Activated naive CD4-positive, alpha-beta T cell treated with anti-CD3 and anti-CD28 coated beads, Interleukin-2, amount 50 U/mL, for 72 hours (primary cell): ENCODE results near the gene NT5C1A. TPM values are rescaled to one million over a fixed set of nuclear protein-coding genes. Genes with fewer than 3 reads are reported as not detected.

Experiments used
- ATAC-seq, 2 donors: fragments of 150-1000 bp; cut with Tn5 transposase; 2 replicates each; pipeline ENCODE4 v1.10.0; 2021; ENCODE audit warnings: mild to moderate bottlenecking in 2 of 2, moderate library complexity in 2 of 2
- DNase-seq, 2 donors: peaks; one replicate each; pipeline ENCODE4 v3.0.0; 2021 to 2022; ENCODE audit warnings: low spot score in 2 of 2
- H3K27ac Mint-ChIP-seq, 2 donors: one replicate each; pipeline ENCODE4 v1.8.0; 2022; ENCODE audit warnings: mild to moderate bottlenecking in 2 of 2, mixed read lengths in 2 of 2
- H3K36me3 Mint-ChIP-seq, 2 donors: one replicate each; pipeline ENCODE4 v1.8.0; 2022; ENCODE audit warnings: mixed read lengths in 2 of 2
- H3K9me3 Mint-ChIP-seq, 2 donors: one replicate each; pipeline ENCODE4 v1.8.0; 2022; ENCODE audit warnings: mixed read lengths in 2 of 2
- total RNA-seq, 2 donors: library from RNA; stranded (reverse); gene quantifications; one replicate each; pipeline ENCODE4 v1.2.3, GENCODE V29; 2022

NT5C1A gene
- total RNA-seq, 2 donors from 2014 or later: 0.97 TPM; not detected in 1

DNA sequence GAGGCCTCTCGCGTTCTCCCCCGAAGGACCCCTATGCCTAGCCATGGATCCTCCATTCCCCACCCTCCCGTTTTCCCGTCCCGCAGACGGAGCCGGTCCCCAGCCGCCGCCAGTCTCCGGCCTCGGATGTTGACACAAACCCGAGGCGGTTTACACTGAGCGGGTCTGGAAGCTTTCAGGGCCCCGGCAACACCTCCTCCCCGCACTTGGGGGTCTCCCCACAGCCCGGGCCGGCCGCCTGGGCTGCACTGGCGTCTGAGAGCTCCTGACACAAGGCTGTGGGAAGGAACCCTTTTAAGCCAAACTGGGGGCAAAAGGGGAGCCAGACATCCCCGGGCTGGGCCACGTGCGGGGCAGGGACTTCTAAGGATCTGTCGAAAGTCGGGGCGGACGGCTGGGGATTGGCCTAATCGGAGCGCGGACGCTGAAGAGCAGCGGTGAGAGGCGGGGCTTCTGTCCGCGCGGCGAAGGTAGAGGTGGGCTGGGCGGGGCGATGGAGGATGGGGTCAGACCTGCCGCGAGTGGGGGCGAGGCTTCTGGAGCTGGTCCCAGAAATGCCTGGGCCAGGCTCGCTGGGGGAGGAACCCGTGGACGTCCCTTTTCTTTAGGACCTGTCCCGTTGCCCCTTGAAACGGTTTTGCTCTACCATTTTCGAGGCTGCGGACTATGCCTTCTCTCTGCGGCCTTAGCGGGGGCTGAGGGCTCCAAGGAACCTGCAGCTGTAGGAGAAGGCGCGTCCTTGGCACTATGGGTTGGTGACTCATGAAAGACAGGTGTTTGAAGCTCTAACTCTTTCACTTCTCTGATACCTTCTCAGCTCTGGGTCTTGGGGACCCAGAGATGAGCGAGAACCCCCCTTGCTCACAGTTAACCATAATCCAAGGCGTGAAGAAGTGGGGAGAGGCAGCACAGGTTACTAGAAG is 20.5 kb upstream of the NT5C1A start:
- Mint-ChIP-seq H3K36me3 (no peaks in the 10 kb centered on the region), H3K27ac (no peak overlapping the region), H3K9me3 (no peaks in the 10 kb centered on the region)
- ATAC-seq (peak in 1 of 2 donors; percentile 27), DNase-seq (no peak)

DNA sequence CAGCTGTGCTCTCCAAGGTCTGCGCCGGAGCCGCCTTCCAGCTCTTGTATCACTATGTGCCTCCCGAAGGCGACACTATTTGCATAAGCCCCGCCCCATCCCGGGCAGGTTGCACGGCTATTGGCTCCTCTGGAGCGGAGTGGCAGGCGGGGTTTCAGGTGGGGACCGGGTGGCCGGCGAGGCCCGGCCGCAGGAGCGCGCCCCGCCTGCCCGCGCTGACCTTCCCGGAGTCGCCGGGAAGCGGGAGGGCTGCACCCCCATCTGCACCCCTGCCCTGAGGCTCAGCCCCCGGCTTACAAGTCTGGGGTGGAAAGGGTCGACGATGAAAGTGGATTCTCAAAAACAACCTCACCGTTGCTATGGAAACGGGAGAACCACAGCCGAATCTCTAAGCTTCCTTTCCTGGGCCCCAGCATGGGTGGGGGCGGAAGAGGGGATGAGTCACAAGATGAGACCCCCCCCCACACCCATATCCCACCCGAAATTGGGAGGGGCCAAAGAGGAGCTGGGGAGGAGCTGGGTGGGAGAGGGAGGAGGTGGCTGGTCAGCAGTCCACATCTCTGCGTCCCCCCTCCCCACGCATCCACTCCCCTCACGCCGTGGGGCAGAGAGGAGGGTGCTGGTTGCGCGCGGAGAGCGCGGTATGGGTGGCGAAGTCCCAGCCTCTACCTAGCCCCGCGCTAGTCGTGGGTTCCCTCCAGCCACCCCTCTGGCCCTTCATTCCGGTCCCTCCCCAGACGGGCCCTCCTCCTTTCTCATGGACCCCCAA is 19.7 kb upstream of the NT5C1A start, which contains the start of gene HPCAL4:
HPCAL4 (minus strand) TSS at position 51 of the 769 bp plus-strand sequence. CDS start 6,830 bp downstream, outside the sequence.
- DNase-seq (peak; percentile 72 to 86), ATAC-seq (peak; percentile 90 to 93)
- H3K9me3 Mint-ChIP-seq: no peaks in the 10 kb centered on the region
- peak within 1 kb of the TSS; percentile 43 to 60 for H3K27ac Mint-ChIP-seq
- H3K36me3 Mint-ChIP-seq: no peaks in the 10 kb centered on the region

DNA sequence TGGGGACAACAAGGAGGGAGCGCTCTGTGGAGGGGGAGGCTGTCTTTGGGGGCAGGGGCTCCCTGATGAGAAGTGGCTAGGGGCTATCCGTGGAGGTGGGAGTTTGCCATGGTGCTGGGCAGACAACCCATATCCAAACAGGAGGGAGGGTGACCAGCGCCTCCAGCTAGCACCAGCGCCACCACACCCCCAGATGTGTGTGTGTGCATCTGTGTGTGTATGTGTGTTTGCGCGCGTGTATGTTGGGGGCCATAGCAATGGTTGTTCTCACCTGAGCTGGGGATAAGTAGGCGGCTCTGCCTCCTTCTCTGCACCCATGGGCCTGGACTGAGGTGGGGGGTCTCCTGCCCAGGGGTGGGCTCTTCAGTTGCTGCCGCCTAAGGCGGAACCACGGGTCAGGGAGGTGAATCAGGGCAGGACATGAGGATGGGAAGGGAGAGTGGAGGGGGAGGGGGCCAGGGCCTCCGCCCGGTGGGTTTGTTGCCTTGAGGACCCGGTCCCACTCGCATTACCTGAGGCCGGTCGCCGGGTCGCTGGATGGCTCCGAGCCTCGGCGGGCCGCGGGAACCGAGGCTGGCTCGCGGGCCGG is 19.0 kb upstream of the NT5C1A start:
- no peak for DNase-seq
- peak in 1 of 2 donors; percentile 1 for ATAC-seq
- Mint-ChIP-seq H3K9me3 (no peaks in the 10 kb centered on the region), H3K27ac (peak overlapping the region in 1 of 2 donors; percentile 43), H3K36me3 (no peaks in the 10 kb centered on the region)

DNA sequence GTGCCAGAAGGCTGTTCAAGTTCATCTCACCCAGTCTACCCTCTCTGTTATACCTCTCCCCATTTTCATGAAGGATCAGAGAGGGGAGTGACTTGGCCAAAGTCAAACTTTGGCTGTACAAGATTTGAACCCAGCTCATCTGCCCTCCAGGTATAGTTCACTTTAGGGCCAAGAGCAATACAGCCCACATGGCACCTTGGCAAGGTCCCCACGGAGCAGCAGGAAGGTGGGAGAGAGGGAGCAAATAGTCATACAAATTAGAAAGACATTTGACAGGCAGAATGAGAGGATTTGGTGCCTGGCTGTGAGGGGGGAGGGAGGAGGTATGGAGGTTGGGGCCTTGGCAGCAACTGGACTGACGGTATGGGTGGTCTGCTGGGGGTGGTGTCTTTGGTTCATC is 18.3 kb upstream of the NT5C1A start:
- DNase-seq: no peak
- Mint-ChIP-seq H3K36me3 (no peaks in the 10 kb centered on the region), H3K9me3 (no peaks in the 10 kb centered on the region), H3K27ac (peak overlapping the region in 1 of 2 donors; percentile 60)
- ATAC-seq: no peak

DNA sequence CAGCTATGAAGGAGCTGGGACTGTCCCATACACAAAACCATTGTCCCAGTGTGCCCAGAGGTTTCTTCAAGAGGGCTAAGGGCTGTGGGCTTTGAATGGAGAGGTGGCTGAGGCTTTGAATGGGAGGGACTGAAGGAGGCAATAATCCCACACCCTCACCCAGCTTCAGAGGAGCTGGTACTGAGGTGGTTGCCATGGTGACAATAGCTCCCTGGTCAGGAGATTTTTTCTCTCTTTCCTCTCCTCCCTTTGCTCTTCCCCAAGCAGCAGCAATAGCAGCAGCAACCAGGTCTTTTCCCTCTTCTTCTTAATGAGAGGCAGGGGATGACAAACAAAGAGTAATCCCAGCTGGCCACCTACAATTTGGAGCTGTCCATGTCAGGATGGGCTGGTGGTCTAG is 17.7 kb upstream of the NT5C1A start:
- Mint-ChIP-seq H3K27ac (no peak overlapping the region), H3K36me3 (peaks cover 4% of the 10 kb centered on the region in 2 donors), H3K9me3 (no peaks in the 10 kb centered on the region)
- DNase-seq: no peak
- ATAC-seq: no peak

DNA sequence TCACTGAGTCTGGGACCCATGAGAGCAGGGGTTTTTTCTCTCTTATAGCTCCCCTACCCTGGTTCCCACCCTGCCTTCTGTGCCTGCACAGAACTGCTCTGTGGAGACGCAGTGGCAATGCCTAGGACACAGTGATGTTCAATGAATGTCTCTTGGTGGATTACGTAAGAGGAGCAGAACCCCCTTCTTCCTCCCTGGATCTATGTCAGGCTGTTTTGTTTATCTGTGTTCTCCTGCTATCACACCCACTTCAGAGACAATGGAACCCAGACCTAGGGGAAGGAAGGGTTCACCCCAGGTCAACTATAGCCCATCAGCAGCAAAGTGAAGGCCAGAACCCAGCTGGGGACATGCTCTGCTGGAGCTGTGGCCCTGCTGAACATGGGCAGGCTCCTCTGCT is 17.3 kb upstream of the NT5C1A start:
- Mint-ChIP-seq H3K27ac (no peak overlapping the region), H3K9me3 (no peaks in the 10 kb centered on the region), H3K36me3 (peaks cover 6% of the 10 kb centered on the region in 2 donors)
- ATAC-seq: no peak
- DNase-seq: no peak

DNA sequence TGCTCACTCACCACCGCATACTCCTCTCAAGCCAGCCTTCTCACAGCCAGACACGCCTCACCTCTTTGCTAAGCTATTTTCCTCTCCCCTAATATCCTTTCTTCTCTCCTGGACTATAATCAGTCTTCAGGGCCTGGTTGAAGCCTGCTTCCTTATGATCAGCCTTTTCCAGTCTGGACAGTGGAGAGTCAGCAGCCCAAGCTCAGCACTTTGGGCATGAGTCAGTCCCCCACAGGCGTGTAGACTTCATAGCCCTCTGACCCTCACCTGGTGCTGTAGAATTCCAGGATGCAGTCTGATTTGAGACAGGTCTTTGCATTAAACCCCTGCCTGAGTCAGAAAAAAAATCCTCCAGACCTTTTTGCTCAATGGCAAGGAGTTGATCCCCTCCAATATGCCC is 16.8 kb upstream of the NT5C1A start:
- H3K27ac Mint-ChIP-seq: no peak overlapping the region

DNA sequence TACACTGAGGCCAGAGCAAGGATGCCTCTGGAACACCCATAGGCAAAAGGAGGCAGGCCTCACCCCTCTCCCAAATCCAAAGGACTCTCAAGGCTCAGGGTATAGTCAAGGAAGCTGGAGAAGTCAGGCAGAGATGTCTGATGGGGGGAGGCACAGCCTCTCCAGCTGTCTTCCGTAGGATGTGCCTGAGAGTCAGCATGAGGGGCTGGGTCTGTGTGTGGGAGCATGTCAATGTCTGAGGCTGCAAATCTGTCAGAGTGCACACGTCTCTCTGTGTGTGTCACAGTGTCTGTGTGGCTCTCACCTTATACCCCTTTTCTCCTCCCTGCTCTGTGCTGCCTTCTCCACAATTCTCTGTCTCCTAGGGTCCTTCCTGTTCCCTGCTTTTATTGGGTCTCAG is 15.3 kb upstream of the NT5C1A start:
- Mint-ChIP-seq H3K36me3 (peaks cover 6% of the 10 kb centered on the region in 2 donors), H3K27ac (no peak overlapping the region), H3K9me3 (no peaks in the 10 kb centered on the region)
- DNase-seq (no peak), ATAC-seq (no peak)

More for the DNA sequence above, 16.8 kb upstream of the NT5C1A start:
- Mint-ChIP-seq H3K9me3 (no peaks in the 10 kb centered on the region), H3K36me3 (peaks cover 6% of the 10 kb centered on the region in 2 donors)
- ATAC-seq: no peak
- no peak for DNase-seq

DNA sequence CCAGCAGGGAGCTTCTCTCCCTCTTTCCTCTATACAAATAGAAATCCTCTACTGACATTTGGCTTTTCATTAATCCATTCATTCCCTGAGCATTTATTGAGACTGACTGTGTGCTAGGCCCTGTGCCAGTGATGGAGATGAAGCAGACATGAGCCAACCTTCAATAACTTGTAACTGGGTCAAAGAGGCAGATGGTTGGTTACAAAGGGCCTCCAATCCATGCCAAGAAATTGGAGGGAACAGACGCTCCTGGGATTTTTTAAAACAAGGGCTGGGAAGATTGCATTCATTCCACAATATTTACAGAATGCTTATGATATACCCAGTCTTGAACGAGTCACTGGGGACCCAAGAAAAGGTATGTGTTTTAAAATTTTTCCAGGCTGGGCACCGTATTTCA is 13.2 kb upstream of the NT5C1A start:
- Mint-ChIP-seq H3K9me3 (no peaks in the 10 kb centered on the region), H3K36me3 (peaks cover 6% of the 10 kb centered on the region in 2 donors), H3K27ac (no peak overlapping the region)
- no peak for ATAC-seq
- DNase-seq: no peak

DNA sequence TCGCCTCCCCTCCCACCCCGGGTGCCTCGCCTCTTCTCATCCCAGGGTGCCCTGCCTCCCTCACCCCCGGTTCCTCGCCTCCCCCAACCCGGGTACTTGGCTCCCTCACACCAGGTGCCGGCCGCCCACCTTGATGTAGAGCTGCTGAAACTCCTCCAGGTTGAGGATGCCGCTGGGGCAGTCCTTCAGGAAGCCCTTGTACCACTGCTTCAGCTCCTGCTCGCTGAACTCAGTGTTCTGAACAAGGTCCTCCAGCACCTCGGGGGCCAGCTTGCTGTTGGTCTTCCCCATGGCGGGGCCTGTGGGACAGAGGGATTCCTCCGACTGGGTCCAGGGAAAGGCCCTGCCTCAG is 12.4 kb upstream of the NT5C1A start:
- peaks cover 6% of the 10 kb centered on the region in 2 donors for H3K36me3 Mint-ChIP-seq
- DNase-seq: no peak
- no peak overlapping the region for H3K27ac Mint-ChIP-seq
- ATAC-seq: no peak
- no peaks in the 10 kb centered on the region for H3K9me3 Mint-ChIP-seq

DNA sequence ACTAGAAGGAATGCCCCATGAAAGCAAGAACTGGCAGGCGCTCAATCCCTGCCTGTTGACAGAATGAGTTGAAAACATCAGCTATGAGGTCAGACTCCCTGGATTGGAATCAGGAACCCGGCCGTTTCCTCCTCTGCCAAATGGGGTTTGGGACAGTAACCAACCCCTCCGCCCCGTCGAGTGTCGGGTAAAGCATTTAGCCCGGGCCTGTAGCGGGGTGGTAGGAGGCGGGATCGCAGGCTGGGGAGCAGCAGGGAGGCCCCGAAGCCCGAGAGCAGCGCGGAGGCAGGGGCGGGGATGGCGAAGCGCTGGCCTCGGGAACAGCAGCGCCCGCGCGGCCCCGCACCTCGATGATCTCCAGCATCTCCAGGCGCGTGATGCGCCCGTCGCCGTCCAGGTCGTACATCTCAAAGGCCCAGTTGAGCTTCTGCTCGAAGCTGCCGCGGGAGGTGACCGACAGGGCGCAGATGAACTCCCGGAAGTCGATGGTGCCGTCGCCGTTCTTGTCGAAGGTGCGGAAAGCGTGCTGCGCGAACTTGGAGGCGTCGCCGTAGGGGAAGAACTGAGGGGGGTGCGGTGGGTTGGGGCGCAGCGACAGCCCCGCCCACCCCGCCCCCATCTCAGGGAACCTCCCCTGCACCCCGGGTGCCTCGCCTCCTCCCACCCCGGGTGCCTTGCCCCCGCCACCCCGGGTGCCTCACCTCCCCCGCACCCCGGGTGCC is 11.8 kb upstream of the NT5C1A start:
- ATAC-seq: peak; percentile 18 to 35
- Mint-ChIP-seq H3K36me3 (peaks cover 6% of the 10 kb centered on the region in 2 donors), H3K9me3 (no peaks in the 10 kb centered on the region), H3K27ac (no peak overlapping the region)
- no peak for DNase-seq

DNA sequence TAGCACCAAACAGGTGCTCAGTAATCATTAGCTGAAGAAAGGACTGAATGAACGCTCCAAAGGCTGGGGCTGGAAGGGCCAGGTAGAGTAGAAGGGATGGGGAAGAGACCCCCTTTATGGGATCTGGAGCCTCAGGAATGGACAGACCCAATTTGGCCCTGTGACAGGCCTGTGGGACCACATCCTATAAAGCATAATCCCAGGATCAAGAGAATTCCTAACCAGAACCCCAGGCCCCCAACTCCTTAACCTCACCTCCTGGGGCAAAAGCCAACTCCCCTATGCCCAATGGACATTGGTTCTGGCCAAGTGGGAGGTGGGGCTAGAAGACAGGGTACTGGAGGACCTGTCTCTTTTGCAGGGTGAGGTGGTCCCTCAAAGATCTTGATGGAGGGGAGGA is 10.1 kb upstream of the NT5C1A start:
- Mint-ChIP-seq H3K27ac (no peak overlapping the region), H3K9me3 (no peaks in the 10 kb centered on the region), H3K36me3 (peaks cover 6% of the 10 kb centered on the region in 2 donors)
- ATAC-seq: no peak
- DNase-seq: no peak

DNA sequence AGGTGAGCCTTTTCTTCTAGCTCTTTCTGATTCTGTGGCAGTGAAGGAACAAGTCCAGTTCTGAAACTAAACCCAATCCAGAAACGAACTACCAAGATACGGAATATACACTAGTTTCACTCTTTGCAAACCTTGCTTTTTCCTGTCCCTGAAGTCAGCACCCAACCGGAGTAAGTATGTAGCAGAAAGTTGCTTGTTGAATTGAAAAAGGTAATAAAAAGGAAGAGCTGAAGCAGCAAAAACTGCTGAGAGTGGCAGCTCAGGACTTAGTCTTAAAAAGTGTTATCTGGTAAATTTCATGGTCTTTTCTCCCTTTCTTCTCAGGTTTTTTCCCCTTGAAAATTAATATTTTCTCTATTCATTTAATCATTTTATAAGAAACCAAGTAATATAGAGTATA is 9.4 kb upstream of the NT5C1A start:
- H3K27ac Mint-ChIP-seq: no peak overlapping the region
- ATAC-seq: no peak
- H3K36me3 Mint-ChIP-seq: peaks cover 6% of the 10 kb centered on the region in 2 donors
- no peak for DNase-seq
- H3K9me3 Mint-ChIP-seq: no peaks in the 10 kb centered on the region

DNA sequence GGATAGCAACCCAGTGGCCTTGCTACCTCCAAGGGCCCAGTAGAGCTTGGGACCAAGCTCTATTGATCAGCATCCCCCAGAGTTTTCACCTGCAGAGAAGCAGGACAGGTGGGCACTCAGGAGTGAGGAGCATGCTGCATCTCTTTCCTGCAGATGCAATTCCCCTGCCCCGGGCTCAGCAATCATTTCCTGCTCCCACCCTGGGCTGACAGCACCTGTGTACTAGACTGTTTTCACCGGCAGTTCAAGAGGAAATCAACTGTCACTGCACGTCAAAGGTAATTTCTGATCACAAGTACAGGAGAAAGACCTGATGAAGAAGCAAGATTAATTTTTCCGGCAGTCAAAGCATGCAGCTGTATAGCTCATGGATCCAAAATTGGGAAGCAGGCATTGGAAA is 8.8 kb upstream of the NT5C1A start:
- no peak overlapping the region for H3K27ac Mint-ChIP-seq
- H3K9me3 Mint-ChIP-seq: no peaks in the 10 kb centered on the region
- ATAC-seq (no peak), DNase-seq (no peak)
- peaks cover 6% of the 10 kb centered on the region in 2 donors for H3K36me3 Mint-ChIP-seq

DNA sequence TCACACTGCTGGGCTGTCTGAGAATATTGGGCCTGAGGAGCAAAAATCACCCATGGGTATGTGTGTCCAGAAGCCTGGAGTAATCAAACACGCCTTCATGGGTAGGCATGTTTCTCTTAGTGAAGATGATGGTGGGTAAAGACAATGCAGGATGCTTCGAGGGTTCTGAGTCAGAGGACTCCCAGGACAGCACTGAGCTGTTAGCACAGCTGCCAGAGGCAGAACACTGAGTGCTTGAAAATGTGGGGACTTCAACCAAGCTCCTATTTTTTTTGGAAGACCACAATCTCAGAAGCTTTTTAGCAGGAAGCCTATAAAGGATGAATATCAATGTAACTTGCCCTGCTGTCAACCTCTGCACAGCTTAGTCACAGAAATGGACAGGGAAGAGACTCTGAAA is 7.9 kb upstream of the NT5C1A start:
- DNase-seq (no peak), ATAC-seq (no peak)
- Mint-ChIP-seq H3K27ac (no peak overlapping the region), H3K9me3 (no peaks in the 10 kb centered on the region), H3K36me3 (peaks cover 3 to 4% of the 10 kb centered on the region in 2 donors)

DNA sequence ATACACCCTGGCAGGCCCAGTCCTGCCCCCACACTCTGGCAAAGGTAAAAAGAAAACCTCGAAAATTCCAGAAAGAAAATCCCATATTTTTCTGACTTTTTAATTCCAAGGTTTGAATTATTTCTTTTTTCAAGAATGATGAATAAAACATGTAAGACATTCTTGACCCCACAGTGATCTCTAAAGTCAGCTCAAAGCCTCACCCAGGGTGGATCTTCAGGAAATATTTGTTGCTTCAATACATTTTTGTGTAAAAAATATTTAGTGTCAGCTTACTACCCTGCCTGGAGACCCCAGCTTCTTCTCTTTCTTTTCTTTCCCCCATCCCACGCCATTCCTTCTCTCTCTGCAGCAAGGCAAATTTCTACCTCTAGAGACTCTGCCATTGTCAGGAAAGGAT is 7.0 kb upstream of the NT5C1A start:
- Mint-ChIP-seq H3K36me3 (no peaks in the 10 kb centered on the region), H3K27ac (no peak overlapping the region), H3K9me3 (no peaks in the 10 kb centered on the region)
- ATAC-seq (no peak), DNase-seq (no peak)
